ENCODE measurements around the gene IFT43. TPM values are rescaled to one million over a fixed set of nuclear protein-coding genes. Genes with fewer than 3 reads are reported as not detected.

The IFT43 gene
- total and polyA plus RNA-seq, 9 of the 15 experiments (the other 6 are each of a cell fraction or from before 2014, with no cell fraction given), result 4.9 to 12.8 (median 8.0) TPM

- no peak for TF ChIP-seq MGA (IDR thresholded peaks at IDR 0.05)
- TF ChIP-seq HNRNPLL (IDR thresholded peaks at IDR 0.05; ENCODE audit: low read depth, low read length, poor library complexity, severe bottlenecking), result no peak
- no peak for TF ChIP-seq DMBX1 (CRISPR knock-in tag; IDR thresholded peaks at IDR 0.05; ENCODE audit: borderline replicate concordance)
Observed at GRCh38 chr14:75941030-75941429, 44.5 kb upstream of the IFT43 start (continued).

Data from K562 (cell line).